Astrocyte (in vitro differentiated cells and primary cell): ENCODE measurements around the gene PJVK. TPM values are rescaled to one million over a fixed set of nuclear protein-coding genes. Genes with fewer than 3 reads are reported as not detected.

Experiments used
- DNase-seq: peaks from one replicate; pipeline ENCODE4 v3.0.0-alpha.2; 2010; ENCODE audit warnings: low read depth
- FAIRE-seq: peaks from 2 replicates; lab custom pipeline; 2011; peaks lifted over from hg19 to GRCh38; lab: Jason Lieb, UNC
- H2AFZ ChIP-seq: 2 replicates; pipeline ENCODE4 v1.6.0; 2012; ENCODE audit warnings: low read depth, low read length, inconsistent platforms
- H3K27ac ChIP-seq: 2 replicates; pipeline ENCODE4 v1.5.1; 2011; ENCODE audit warnings: low read depth, low read length, inconsistent platforms
- H3K27me3 ChIP-seq: 2 replicates; pipeline ENCODE4 v1.6.0; 2011; ENCODE audit warnings: low read length, inconsistent platforms; ENCODE audit not compliant: insufficient read depth
- H3K36me3 ChIP-seq: 2 replicates; pipeline ENCODE4 v1.5.1; 2011; ENCODE audit warnings: low read length, inconsistent platforms; ENCODE audit not compliant: insufficient read depth
- H3K4me1 ChIP-seq: 2 replicates; pipeline ENCODE4 v1.5.1; 2011; ENCODE audit warnings: low read length, inconsistent platforms; ENCODE audit not compliant: insufficient read depth
- H3K4me2 ChIP-seq: 2 replicates; pipeline ENCODE4 v1.6.0; 2012; ENCODE audit warnings: low read length, inconsistent platforms
- H3K4me3 ChIP-seq: 2 replicates; pipeline ENCODE4 v1.5.1; 2011; ENCODE audit warnings: low read depth, mild to moderate bottlenecking, low read length, inconsistent platforms; ENCODE audit not compliant: insufficient read depth
- H3K79me2 ChIP-seq: 2 replicates; pipeline ENCODE4 v1.6.0; 2012; ENCODE audit warnings: mild to moderate bottlenecking, low read length, inconsistent platforms; ENCODE audit not compliant: insufficient read depth
- H3K9ac ChIP-seq: 2 replicates; pipeline ENCODE4 v1.6.0; 2012; ENCODE audit warnings: mild to moderate bottlenecking, low read length, inconsistent platforms
- H3K9me3 ChIP-seq: 2 replicates; pipeline ENCODE4 v1.5.1; 2012; ENCODE audit warnings: low read depth, mild to moderate bottlenecking, low read length, inconsistent platforms; ENCODE audit not compliant: insufficient read depth
- H4K20me1 ChIP-seq: 2 replicates; pipeline ENCODE4 v1.6.0; 2012; ENCODE audit warnings: low read length, inconsistent platforms; ENCODE audit not compliant: insufficient read depth
- H3K27ac Mint-ChIP-seq: one replicate; pipeline ENCODE4 v1.8.0; 2021; ENCODE audit warnings: mild to moderate bottlenecking, mixed read lengths; ENCODE audit not compliant: unreplicated experiment
- H3K27me3 Mint-ChIP-seq: one replicate; pipeline ENCODE4 v1.8.0; 2021; ENCODE audit warnings: low read depth, mixed read lengths; ENCODE audit not compliant: unreplicated experiment
- H3K36me3 Mint-ChIP-seq: one replicate; pipeline ENCODE4 v1.8.0; 2021; ENCODE audit warnings: low read depth, mixed read lengths; ENCODE audit not compliant: unreplicated experiment
- H3K4me1 Mint-ChIP-seq: one replicate; pipeline ENCODE4 v1.8.0; 2021; ENCODE audit warnings: low read depth, mixed read lengths; ENCODE audit not compliant: unreplicated experiment
- H3K4me3 Mint-ChIP-seq: one replicate; pipeline ENCODE4 v1.8.0; 2021; ENCODE audit warnings: mild to moderate bottlenecking, moderate library complexity, mixed read lengths; ENCODE audit not compliant: unreplicated experiment
- H3K9me3 Mint-ChIP-seq: one replicate; pipeline ENCODE4 v1.8.0; 2021; ENCODE audit warnings: mild to moderate bottlenecking, mixed read lengths; ENCODE audit not compliant: unreplicated experiment
- CTCF ChIP-seq: IDR thresholded peaks from 2 replicates; pipeline ENCODE4 v1.5.1; 2011; ENCODE audit warnings: low read depth, mild to moderate bottlenecking, inconsistent platforms, low read length, moderate library complexity; ENCODE audit not compliant: insufficient read depth
- EZH2 ChIP-seq: IDR thresholded peaks from 2 replicates; pipeline ENCODE4 v1.6.1; 2012; ENCODE audit warnings: mild to moderate bottlenecking, low read length, inconsistent platforms; ENCODE audit not compliant: insufficient read depth
- total RNA-seq: library from RNA; stranded (reverse); gene quantifications from 2 replicates; pipeline ENCODE4 v1.2.1, GENCODE V29; 2021

PJVK gene
- total RNA-seq, 1 donor from 2014 or later, result 2.4 TPM

- Histone ChIP-seq H3K4me2 (peak overlapping the region; percentile 98), H3K9me3 (no peaks in the 10 kb centered on the region), H3K4me3 (peak overlapping the region; percentile 89), H3K27me3 (no peaks in the 10 kb centered on the region), H3K9ac (peak overlapping the region; percentile 98), H3K79me2 (peaks cover 43% of the 10 kb centered on the region), H3K36me3 (peaks cover 24% of the 10 kb centered on the region), H3K4me1 (peaks cover 14% of the 10 kb centered on the region), H3K27ac (peak overlapping the region; percentile 97), H4K20me1 (peaks cover 36% of the 10 kb centered on the region), H2AFZ (peak overlapping the region; percentile 94)
- Mint-ChIP-seq H3K27ac (peak overlapping the region; percentile 89), H3K4me3 (peak overlapping the region; percentile 92), H3K36me3 (peaks cover 9% of the 10 kb centered on the region), H3K9me3 (no peaks in the 10 kb centered on the region), H3K27me3 (no peaks in the 10 kb centered on the region), H3K4me1 (peaks cover 22% of the 10 kb centered on the region)
- FAIRE-seq (no peak), DNase-seq (no peak)
- TF ChIP-seq CTCF (no peak), EZH2 (no peak)
These were observed 1.3 kb upstream of the PJVK start for GRCh38 chr2:178449700-178450523.

GRCh38 chr2:178450524-178450773 is 729 bp upstream of the PJVK start:
- H3K79me2 ChIP-seq, result peaks cover 41% of the 10 kb centered on the region
- peaks cover 24% of the 10 kb centered on the region for H3K4me1 Mint-ChIP-seq
- peak overlapping the region; percentile 92 for H3K4me3 Mint-ChIP-seq
- H3K4me2 ChIP-seq, result peak overlapping the region; percentile 98
- FAIRE-seq (no peak), DNase-seq (no peak)
- H3K27me3 ChIP-seq, result no peaks in the 10 kb centered on the region
- H3K27me3 Mint-ChIP-seq, result no peaks in the 10 kb centered on the region
- peak overlapping the region; percentile 89 for H3K4me3 ChIP-seq
- H4K20me1 ChIP-seq, result peaks cover 32% of the 10 kb centered on the region
- peak overlapping the region; percentile 89 for H3K27ac Mint-ChIP-seq
- H3K36me3 ChIP-seq, result peaks cover 19% of the 10 kb centered on the region
- peak overlapping the region; percentile 97 for H3K27ac ChIP-seq
- H3K4me1 ChIP-seq, result peaks cover 14% of the 10 kb centered on the region
- no peaks in the 10 kb centered on the region for H3K9me3 ChIP-seq
- no peaks in the 10 kb centered on the region for H3K9me3 Mint-ChIP-seq
- peak overlapping the region; percentile 94 for H2AFZ ChIP-seq
- H3K36me3 Mint-ChIP-seq, result peaks cover 9% of the 10 kb centered on the region
- TF ChIP-seq CTCF (no peak), EZH2 (no peak)
- H3K9ac ChIP-seq, result peak overlapping the region; percentile 98

GRCh38 chr2:178452334-178452733 is 1.2 kb downstream of the PJVK start:
- Mint-ChIP-seq H3K36me3 (peaks cover 3% of the 10 kb centered on the region), H3K27ac (peak overlapping the region; percentile 99), H3K27me3 (no peaks in the 10 kb centered on the region), H3K9me3 (no peaks in the 10 kb centered on the region), H3K4me1 (peaks cover 32% of the 10 kb centered on the region), H3K4me3 (peak overlapping the region; percentile 60)
- H4K20me1 ChIP-seq, result peaks cover 28% of the 10 kb centered on the region
- H3K27ac ChIP-seq, result no peak overlapping the region
- DNase-seq (no peak), FAIRE-seq (no peak)
- H3K9ac ChIP-seq, result no peak overlapping the region
- H3K27me3 ChIP-seq, result no peaks in the 10 kb centered on the region
- no peak overlapping the region for H3K4me3 ChIP-seq
- H3K9me3 ChIP-seq, result no peaks in the 10 kb centered on the region
- peaks cover 18% of the 10 kb centered on the region for H3K4me1 ChIP-seq
- H3K79me2 ChIP-seq, result peaks cover 35% of the 10 kb centered on the region
- TF ChIP-seq CTCF (no peak), EZH2 (no peak)
- H2AFZ ChIP-seq, result no peak overlapping the region
- H3K4me2 ChIP-seq, result no peak overlapping the region
- peaks cover 14% of the 10 kb centered on the region for H3K36me3 ChIP-seq
